ENCODE data around the gene MAD1L1.

The MAD1L1 gene

DNA sequence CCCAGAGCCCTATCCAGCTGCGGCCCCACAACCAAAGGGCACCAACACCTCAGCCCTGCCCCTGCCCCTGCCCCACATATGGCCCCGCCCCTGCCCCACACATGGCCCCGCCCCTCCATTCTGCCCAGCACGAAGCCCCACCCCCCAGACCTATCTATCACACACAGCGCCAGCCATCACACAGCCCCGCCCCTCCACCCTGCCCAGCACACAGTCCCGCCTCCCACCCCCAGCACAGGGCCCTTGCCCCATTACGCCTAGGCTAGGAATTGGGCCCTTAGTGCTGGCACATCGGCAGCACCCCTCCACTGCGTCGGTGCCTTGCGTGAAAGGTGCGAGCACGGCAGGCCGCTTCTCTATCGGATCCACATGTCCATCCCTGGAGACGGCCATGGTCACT, 126.8 kb downstream of the MAD1L1 start:
- TF ChIP-seq, protein P1, sequence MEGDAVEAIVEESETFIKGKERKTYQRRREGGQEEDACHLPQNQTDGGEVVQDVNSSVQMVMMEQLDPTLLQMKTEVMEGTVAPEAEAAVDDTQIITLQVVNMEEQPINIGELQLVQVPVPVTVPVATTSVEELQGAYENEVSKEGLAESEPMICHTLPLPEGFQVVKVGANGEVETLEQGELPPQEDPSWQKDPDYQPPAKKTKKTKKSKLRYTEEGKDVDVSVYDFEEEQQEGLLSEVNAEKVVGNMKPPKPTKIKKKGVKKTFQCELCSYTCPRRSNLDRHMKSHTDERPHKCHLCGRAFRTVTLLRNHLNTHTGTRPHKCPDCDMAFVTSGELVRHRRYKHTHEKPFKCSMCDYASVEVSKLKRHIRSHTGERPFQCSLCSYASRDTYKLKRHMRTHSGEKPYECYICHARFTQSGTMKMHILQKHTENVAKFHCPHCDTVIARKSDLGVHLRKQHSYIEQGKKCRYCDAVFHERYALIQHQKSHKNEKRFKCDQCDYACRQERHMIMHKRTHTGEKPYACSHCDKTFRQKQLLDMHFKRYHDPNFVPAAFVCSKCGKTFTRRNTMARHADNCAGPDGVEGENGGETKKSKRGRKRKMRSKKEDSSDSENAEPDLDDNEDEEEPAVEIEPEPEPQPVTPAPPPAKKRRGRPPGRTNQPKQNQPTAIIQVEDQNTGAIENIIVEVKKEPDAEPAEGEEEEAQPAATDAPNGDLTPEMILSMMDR (IDR thresholded peaks at IDR 0.05; ENCODE audit: borderline replicate concordance, insufficient read depth, low read depth, low read length): no peak
- no peak overlapping the region for H3K4me3 ChIP-seq (ENCODE audit: low read depth, low read length)

DNA sequence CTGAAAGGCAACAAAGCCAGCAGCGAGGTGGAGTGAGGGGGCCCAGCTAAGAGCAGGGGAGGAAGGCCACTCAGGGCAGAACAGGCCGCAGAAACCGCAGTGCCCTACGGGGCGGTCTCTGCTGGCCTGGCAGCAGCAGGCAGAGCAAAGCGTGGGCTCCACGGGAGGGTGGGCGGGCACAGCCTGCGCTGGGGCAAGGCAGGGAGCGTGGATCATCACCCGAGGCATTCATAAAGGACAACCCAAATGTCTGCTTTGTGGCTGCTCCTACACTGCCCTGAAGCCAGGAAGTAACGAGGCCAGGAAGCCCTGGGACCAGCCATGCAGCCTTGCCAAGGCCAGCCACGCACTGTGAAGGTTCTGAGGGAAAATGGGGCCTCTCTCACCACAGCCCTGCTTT, 127.5 kb downstream of the MAD1L1 start:
- TF ChIP-seq, protein P1 (IDR thresholded peaks at IDR 0.05; ENCODE audit: borderline replicate concordance, insufficient read depth, low read depth, low read length): no peak
- no peak overlapping the region for H3K4me3 ChIP-seq (ENCODE audit: low read depth, low read length)

DNA sequence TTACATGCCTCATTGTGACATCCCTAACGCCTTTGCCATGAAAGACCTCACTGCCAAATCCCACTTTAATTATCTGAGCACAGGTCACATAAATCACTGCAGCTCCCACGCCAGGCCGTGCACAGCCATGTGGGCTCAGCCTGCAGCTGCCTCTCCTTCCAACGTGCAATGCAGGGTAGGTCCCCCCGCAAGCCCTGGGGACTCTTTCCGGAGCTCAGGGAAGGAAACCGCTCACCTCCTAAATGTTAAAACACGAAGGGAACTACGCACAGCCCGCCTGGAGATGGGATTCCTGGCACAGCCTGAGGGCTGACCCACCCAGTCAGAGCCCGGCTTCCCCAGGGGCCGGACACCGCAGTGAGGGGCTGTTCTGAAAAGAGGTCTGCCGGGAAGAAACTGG, 128.0 kb downstream of the MAD1L1 start:
- TF ChIP-seq, protein P1 (IDR thresholded peaks at IDR 0.05; ENCODE audit: borderline replicate concordance, insufficient read depth, low read depth, low read length): no peak
- H3K4me3 ChIP-seq (ENCODE audit: low read depth, low read length): no peak overlapping the region

DNA sequence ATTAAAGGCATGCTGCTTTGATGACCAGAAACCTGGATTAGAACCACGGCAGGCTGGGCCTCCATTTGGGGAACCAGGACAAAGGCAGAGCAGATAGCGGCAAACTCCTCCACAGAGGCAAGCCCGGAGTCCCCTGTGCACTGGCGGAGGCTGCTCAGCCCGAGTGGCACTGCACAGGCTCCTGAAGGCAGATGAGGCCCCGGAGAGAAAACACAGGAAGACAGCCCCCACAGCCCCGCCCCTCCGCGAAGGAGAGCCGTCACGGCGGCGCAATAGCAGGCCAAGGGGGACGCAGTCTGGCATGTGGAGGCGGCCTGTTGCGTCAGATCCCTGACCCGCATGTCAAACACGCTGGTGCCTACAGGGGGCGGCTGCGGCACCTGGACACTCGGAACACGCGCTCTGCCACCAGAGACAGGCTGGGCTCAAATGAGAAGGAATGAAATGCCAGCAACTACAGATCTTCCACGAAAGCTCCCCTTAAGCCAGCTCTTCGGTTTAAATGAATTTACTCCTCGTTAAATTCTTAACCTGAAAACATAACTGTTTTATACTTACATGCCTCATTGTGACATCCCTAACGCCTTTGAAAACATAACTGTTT, 128.5 kb downstream of the MAD1L1 start:
- TF ChIP-seq, protein P1 (IDR thresholded peaks at IDR 0.05; ENCODE audit: borderline replicate concordance, insufficient read depth, low read depth, low read length): peak; percentile 82
- no peak overlapping the region for H3K4me3 ChIP-seq (ENCODE audit: low read depth, low read length)

DNA sequence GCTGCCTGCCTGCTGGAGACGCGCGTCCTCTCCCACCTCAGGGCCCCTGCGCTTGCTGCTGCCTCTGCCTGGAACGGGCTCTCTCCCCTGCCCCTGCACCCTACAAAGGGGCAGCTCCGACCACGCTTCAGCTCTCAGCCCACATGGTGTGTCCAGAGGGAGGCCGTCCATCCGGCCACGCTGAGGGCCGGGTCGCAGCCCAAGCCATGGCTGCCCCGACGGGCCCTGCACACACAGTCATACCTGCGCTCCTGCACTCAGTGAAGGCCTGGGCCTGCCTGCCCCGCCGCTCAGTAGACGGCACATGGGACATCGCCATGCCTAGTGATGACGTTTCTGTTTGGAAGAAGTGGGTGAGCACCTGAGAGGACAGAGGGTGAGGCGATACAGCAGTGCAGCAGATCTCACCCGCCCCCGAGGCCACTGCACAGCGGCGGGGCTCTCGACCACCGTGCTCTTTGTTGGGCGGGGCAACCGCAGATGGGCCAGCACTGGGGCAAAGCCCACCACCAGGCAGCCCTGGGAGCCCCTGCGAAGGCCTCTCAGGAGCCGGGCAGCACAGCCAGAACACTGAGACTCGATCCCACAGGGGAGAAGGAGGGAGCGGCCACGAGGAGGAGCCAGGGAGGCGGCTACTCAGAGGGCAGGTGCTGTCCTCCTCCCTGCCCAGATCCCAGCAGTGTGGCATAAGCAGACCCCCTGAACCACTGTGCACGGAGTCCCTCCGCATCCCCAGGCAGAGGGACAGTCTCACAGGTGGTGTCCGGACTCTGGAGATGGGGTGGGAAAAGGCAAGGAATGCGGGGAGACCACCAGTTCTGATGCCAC, 129.5 kb downstream of the MAD1L1 start:
- TF ChIP-seq, protein P1 (IDR thresholded peaks at IDR 0.05; ENCODE audit: borderline replicate concordance, insufficient read depth, low read depth, low read length): no peak
- H3K4me3 ChIP-seq (ENCODE audit: low read depth, low read length): no peak overlapping the region

DNA sequence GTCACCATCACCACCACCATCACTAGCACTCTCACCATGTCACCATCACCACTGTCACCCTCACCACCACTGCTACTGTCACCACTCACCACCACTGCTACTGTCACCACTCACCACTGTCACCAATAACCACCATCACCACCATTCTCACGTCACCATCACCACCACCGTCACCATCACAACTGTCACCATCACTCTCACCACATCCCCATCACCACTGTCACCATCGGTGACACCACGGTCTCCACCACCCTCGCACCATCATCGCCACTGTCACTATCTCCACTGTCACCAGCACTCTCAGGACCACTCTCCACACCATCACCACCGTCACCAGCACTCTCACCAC, 130.4 kb downstream of the MAD1L1 start:
- TF ChIP-seq, protein P1 (IDR thresholded peaks at IDR 0.05; ENCODE audit: borderline replicate concordance, insufficient read depth, low read depth, low read length): no peak
- no peak overlapping the region for H3K4me3 ChIP-seq (ENCODE audit: low read depth, low read length)
